Measurements from ENCODE around the gene TSPAN16. TPM values are rescaled to one million over a fixed set of nuclear protein-coding genes. Genes with fewer than 3 reads are reported as not detected.

Gene TSPAN16
- total RNA-seq, 1 donor from 2014 or later = not detected

GRCh38 chr19:11288349-11288748 lies 7.6 kb upstream of the TSPAN16 start:
- intact Hi-C loops (cut with micrococcal nuclease) = no loop called here
- Histone ChIP-seq H3K36me3 (no peaks in the 10 kb centered on the region), H3K27me3 (ENCODE audit: low read depth) (no peaks in the 10 kb centered on the region), H3K4me3 (no peak overlapping the region), H3K9me3 (replicated peaks) (no peaks in the 10 kb centered on the region), H3K4me1 (peaks cover 20% of the 10 kb centered on the region), H3K27ac (replicated peaks) (no peak overlapping the region)
- peak; percentile 55 for TF ChIP-seq CTCF (IDR thresholded peaks at IDR 0.05; ENCODE audit: borderline replicate concordance)
- DNase-seq = no peak

GRCh38 chr19:11290256-11290655 lies 5.7 kb upstream of the TSPAN16 start:
- TF ChIP-seq CTCF (IDR thresholded peaks at IDR 0.05; ENCODE audit: borderline replicate concordance) = no peak

GRCh38 chr19:11291415-11291814 lies 4.5 kb upstream of the TSPAN16 start:
- no peak for DNase-seq
- no peak overlapping the region for H3K4me3 ChIP-seq
- no peak for TF ChIP-seq CTCF (IDR thresholded peaks at IDR 0.05; ENCODE audit: borderline replicate concordance)
- peaks cover 26% of the 10 kb centered on the region for H3K4me1 ChIP-seq
- no peaks in the 10 kb centered on the region for H3K27me3 ChIP-seq (ENCODE audit: low read depth)
- intact Hi-C loops (cut with micrococcal nuclease) = no loop called here
- no peaks in the 10 kb centered on the region for H3K9me3 ChIP-seq (replicated peaks)
- no peaks in the 10 kb centered on the region for H3K36me3 ChIP-seq
- H3K27ac ChIP-seq (replicated peaks) = no peak overlapping the region

More at GRCh38 chr19:11290256-11290655, 5.7 kb upstream of the TSPAN16 start:
- H3K4me1 ChIP-seq = peaks cover 30% of the 10 kb centered on the region
- intact Hi-C loops (cut with micrococcal nuclease) = no loop called here
- H3K9me3 ChIP-seq (replicated peaks) = no peaks in the 10 kb centered on the region
- DNase-seq = no peak
- no peaks in the 10 kb centered on the region for H3K27me3 ChIP-seq (ENCODE audit: low read depth)
- H3K27ac ChIP-seq (replicated peaks) = no peak overlapping the region
- no peaks in the 10 kb centered on the region for H3K36me3 ChIP-seq
- H3K4me3 ChIP-seq = no peak overlapping the region

DNA sequence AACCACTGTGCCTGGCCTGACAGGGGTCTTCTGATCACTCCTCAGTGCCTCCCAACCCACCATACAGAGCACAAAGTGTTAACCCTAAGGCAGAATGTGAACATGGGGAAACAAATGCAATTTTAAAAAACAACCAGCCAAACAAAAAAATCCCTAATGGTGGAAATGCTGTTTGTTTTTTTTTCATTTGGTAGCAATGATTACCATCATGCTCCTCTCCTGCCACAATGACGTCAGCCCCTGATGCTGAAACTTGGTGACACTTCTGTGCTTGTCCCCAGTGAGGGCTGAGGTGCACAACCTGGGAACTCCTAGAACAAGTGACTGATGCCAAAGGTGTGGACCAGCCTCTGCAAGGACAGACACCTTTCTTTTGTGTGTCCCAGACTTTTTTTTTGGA lies 4.0 kb upstream of the TSPAN16 start:
- intact Hi-C loops (cut with micrococcal nuclease) = no loop called here
- TF ChIP-seq CTCF (IDR thresholded peaks at IDR 0.05; ENCODE audit: borderline replicate concordance) = no peak
- no peak overlapping the region for H3K27ac ChIP-seq (replicated peaks)
- H3K36me3 ChIP-seq = no peaks in the 10 kb centered on the region
- H3K4me1 ChIP-seq = peaks cover 20% of the 10 kb centered on the region
- H3K4me3 ChIP-seq = no peak overlapping the region
- no peak for DNase-seq
- H3K27me3 ChIP-seq (ENCODE audit: low read depth) = no peaks in the 10 kb centered on the region
- H3K9me3 ChIP-seq (replicated peaks) = no peaks in the 10 kb centered on the region

- Histone ChIP-seq H3K4me1 (peaks cover 18% of the 10 kb centered on the region), H3K36me3 (no peaks in the 10 kb centered on the region), H3K27me3 (ENCODE audit: low read depth) (no peaks in the 10 kb centered on the region), H3K27ac (replicated peaks) (peak overlapping the region; percentile 81), H3K4me3 (peak overlapping the region; percentile 46), H3K9me3 (replicated peaks) (no peaks in the 10 kb centered on the region)
- TF ChIP-seq CTCF (IDR thresholded peaks at IDR 0.05; ENCODE audit: borderline replicate concordance) = peak; percentile 97
- intact Hi-C loops (cut with micrococcal nuclease) = no loop called here
- peak; percentile 97 for DNase-seq
These were observed 2.2 kb upstream of the TSPAN16 start for GRCh38 chr19:11293433-11294389.
